Upper lobe of right lung (tissue), 1 donor: ENCODE measurements around the gene MBD3. TPM values are rescaled to one million over a fixed set of nuclear protein-coding genes. Genes with fewer than 3 reads are reported as not detected.

Experiments
- ATAC-seq: fragments of 200-7000 bp; cut with Tn5 transposase; one replicate; pipeline ENCODE4 v1.9.1; 2020; ENCODE audit warnings: mild to moderate bottlenecking, moderate library complexity
- DNase-seq: peaks from one replicate; pipeline ENCODE4 v3.0.0-alpha.2; 2020
- H3K27ac ChIP-seq: fragments of 200-600 bp; one replicate; pipeline ENCODE4 v1.8.0; 2022
- H3K27me3 ChIP-seq: fragments of 200-600 bp; one replicate; pipeline ENCODE4 v1.8.0; 2022; ENCODE audit warnings: mild to moderate bottlenecking
- H3K36me3 ChIP-seq: fragments of 200-600 bp; one replicate; pipeline ENCODE4 v1.8.0; 2022
- H3K4me1 ChIP-seq: fragments of 200-600 bp; one replicate; pipeline ENCODE4 v1.8.0; 2022
- H3K4me3 ChIP-seq: fragments of 200-600 bp; one replicate; pipeline ENCODE4 v1.8.0; 2022; ENCODE audit warnings: mild to moderate bottlenecking
- H3K9me3 ChIP-seq: fragments of 200-600 bp; one replicate; pipeline ENCODE4 v1.8.0; 2022
- intact Hi-C: fragments of 100-400 bp; cut with DNase I; formaldehyde crosslinking; loops from one replicate; pipeline ENCODE4 v1.11.0; 2022
- total RNA-seq: library from RNA; stranded (reverse); fragmentation: NEBNext Ultra II Directional; extraction: Animal tissue kit (Norgen Biotek cat#: 25700); gene quantifications from one replicate; pipeline ENCODE4 v1.2.1, GENCODE V29; 2021
- TF ChIP-seq, protein P1 (sequence below): fragments of 200-600 bp; IDR thresholded peaks from one replicate; pipeline ENCODE4 v1.8.0; 2022; ENCODE audit warnings: antibody characterized with exemption
- donor health status: DM: no; HTN: yes; CAD: no; lungs with severe emphysema.

The MBD3 gene
- total RNA-seq, 1 donor from 2014 or later: 78.7 TPM

DNA sequence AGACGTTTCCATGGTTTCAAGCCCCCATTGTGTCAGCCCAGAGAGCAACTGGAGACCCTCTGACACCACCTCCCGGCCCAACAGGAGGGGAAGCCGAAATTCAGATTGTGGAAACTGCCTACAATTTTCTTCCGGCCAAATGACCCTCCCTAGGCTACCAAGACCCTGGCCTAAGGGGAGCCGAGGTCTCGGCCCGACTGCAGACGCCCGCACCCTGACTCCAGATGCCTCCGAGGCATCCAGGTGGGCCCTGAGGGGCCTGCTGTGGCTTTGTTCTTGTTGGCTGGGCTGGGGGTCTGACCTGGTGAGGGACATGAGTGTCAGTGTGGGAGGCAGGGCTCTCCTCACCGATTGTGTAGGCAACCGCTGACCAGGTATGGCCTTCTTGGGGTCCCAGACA, 34.1 kb downstream of the MBD3 start:
- Histone ChIP-seq H3K9me3 (no peaks in the 10 kb centered on the region), H3K4me3 (no peak overlapping the region), H3K27me3 (no peaks in the 10 kb centered on the region), H3K27ac (no peak overlapping the region), H3K4me1 (no peaks in the 10 kb centered on the region), H3K36me3 (no peaks in the 10 kb centered on the region)
- DNase-seq (no peak), ATAC-seq (no peak)
- intact Hi-C loops: no loop called here
- TF ChIP-seq, protein P1, sequence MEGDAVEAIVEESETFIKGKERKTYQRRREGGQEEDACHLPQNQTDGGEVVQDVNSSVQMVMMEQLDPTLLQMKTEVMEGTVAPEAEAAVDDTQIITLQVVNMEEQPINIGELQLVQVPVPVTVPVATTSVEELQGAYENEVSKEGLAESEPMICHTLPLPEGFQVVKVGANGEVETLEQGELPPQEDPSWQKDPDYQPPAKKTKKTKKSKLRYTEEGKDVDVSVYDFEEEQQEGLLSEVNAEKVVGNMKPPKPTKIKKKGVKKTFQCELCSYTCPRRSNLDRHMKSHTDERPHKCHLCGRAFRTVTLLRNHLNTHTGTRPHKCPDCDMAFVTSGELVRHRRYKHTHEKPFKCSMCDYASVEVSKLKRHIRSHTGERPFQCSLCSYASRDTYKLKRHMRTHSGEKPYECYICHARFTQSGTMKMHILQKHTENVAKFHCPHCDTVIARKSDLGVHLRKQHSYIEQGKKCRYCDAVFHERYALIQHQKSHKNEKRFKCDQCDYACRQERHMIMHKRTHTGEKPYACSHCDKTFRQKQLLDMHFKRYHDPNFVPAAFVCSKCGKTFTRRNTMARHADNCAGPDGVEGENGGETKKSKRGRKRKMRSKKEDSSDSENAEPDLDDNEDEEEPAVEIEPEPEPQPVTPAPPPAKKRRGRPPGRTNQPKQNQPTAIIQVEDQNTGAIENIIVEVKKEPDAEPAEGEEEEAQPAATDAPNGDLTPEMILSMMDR: no peak

DNA sequence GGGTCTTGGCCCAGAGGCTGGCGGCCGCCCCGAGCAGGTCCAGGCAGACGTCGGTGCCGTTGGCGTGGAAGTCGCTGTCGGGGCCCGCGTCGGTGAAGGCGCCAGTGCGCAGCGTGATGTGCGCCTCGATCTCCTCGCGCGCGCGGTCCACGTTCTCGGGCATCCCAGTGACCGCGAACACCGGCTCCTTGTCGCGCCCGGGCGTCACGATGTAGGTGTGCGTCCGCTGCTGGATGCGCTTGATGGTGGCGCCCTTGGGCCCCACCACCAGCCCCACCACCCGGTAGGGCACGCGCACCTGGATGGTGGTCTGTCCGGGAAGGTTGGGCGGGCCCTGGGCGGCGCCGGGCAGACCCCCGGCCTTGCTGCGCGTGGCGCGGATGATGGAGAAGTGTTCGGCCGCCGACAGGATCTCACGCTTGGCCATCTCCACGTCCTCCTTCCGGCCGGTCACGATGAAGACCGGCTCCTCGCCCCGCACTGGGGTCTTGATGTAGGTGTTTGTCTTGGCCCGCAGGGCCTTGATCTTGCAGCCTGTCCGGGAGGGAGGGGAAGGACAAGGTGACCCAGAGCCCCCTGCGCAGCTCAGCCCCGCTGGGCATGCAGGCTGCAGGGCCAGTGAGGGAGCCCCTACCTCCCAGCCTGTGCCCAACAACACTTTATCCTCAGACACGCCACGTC, 36.1 kb downstream of the MBD3 start:
- no peak overlapping the region for H3K27ac ChIP-seq
- no peak overlapping the region for H3K4me3 ChIP-seq
- no peak for ATAC-seq
- H3K36me3 ChIP-seq: no peaks in the 10 kb centered on the region
- TF ChIP-seq, protein P1: no peak
- intact Hi-C loops: no loop called here
- H3K27me3 ChIP-seq: no peaks in the 10 kb centered on the region
- no peaks in the 10 kb centered on the region for H3K9me3 ChIP-seq
- H3K4me1 ChIP-seq: no peaks in the 10 kb centered on the region
- no peak for DNase-seq

GRCh38 chr19:1555487-1556389, 36.9 kb downstream of the MBD3 start:
- Histone ChIP-seq H3K9me3 (no peaks in the 10 kb centered on the region), H3K27ac (no peak overlapping the region), H3K4me3 (no peak overlapping the region), H3K27me3 (no peaks in the 10 kb centered on the region), H3K4me1 (no peaks in the 10 kb centered on the region), H3K36me3 (no peaks in the 10 kb centered on the region)
- TF ChIP-seq, protein P1: no peak
- intact Hi-C loops: no loop called here
- DNase-seq: no peak
- ATAC-seq: no peak

- H3K4me1 ChIP-seq: no peaks in the 10 kb centered on the region
- no peak overlapping the region for H3K4me3 ChIP-seq
- no peak for DNase-seq
- no peak overlapping the region for H3K27ac ChIP-seq
- TF ChIP-seq, protein P1: no peak
- ATAC-seq: no peak
- intact Hi-C loops: no loop called here
- H3K27me3 ChIP-seq: no peaks in the 10 kb centered on the region
- H3K36me3 ChIP-seq: no peaks in the 10 kb centered on the region
- H3K9me3 ChIP-seq: no peaks in the 10 kb centered on the region
Observed at GRCh38 chr19:1554968-1555367, 37.7 kb downstream of the MBD3 start.

- TF ChIP-seq, protein P1: no peak
- no peak overlapping the region for H3K4me3 ChIP-seq
- no peaks in the 10 kb centered on the region for H3K27me3 ChIP-seq
- H3K36me3 ChIP-seq: no peaks in the 10 kb centered on the region
- ATAC-seq (no peak), DNase-seq (no peak)
- no peaks in the 10 kb centered on the region for H3K4me1 ChIP-seq
- intact Hi-C loops: no loop called here
- H3K9me3 ChIP-seq: no peaks in the 10 kb centered on the region
- no peak overlapping the region for H3K27ac ChIP-seq
Observed at GRCh38 chr19:1553415-1553814, 39.2 kb downstream of the MBD3 start.
